Type B pancreatic cell (in vitro differentiated cells): ENCODE results near the gene PLAGL1. TPM values are rescaled to one million over a fixed set of nuclear protein-coding genes. Genes with fewer than 3 reads are reported as not detected.

Experiments used
- DNase-seq: peaks from one replicate; pipeline ENCODE4 v3.0.0; 2021; ENCODE audit warnings: mixed read lengths; ENCODE audit not compliant: unreplicated experiment; ENCODE audit errors: extremely low spot score
- H3K27ac Mint-ChIP-seq: 2 replicates; pipeline ENCODE4 v1.8.0; 2021; ENCODE audit warnings: mild to moderate bottlenecking, mixed read lengths
- H3K27me3 Mint-ChIP-seq: 2 replicates; pipeline ENCODE4 v1.8.0; 2021; ENCODE audit warnings: mixed read lengths
- H3K36me3 Mint-ChIP-seq: 2 replicates; pipeline ENCODE4 v1.8.0; 2021; ENCODE audit warnings: mixed read lengths
- H3K4me1 Mint-ChIP-seq: one replicate; pipeline ENCODE4 v1.8.0; 2021; ENCODE audit warnings: mixed read lengths; ENCODE audit not compliant: unreplicated experiment
- H3K4me3 Mint-ChIP-seq: 2 replicates; pipeline ENCODE4 v1.8.0; 2021; ENCODE audit warnings: mild to moderate bottlenecking, mixed read lengths
- H3K9me3 Mint-ChIP-seq: 2 replicates; pipeline ENCODE4 v1.8.0; 2021; ENCODE audit warnings: mixed read lengths
- CTCF ChIP-seq: fragments of 200-600 bp; sonication (generic); conservative IDR thresholded peaks from 2 replicates; pipeline ENCODE4 v1.5.0; 2021; ENCODE audit warnings: antibody characterized with exemption, mild to moderate bottlenecking
- total RNA-seq: library from RNA; stranded (reverse); gene quantifications from 2 replicates; pipeline ENCODE4 v1.2.1, GENCODE V29; 2021; ENCODE audit warnings: low replicate concordance

Gene PLAGL1
- total RNA-seq, 1 donor from 2014 or later = 95.2 TPM

- H3K4me3 Mint-ChIP-seq = peak overlapping the region; percentile 6
- H3K36me3 Mint-ChIP-seq = peaks cover 7% of the 10 kb centered on the region
- peak overlapping the region; percentile 14 for H3K27ac Mint-ChIP-seq
Measured at GRCh38 chr6:143939364-143939763, 68.7 kb downstream of the PLAGL1 start.

DNA sequence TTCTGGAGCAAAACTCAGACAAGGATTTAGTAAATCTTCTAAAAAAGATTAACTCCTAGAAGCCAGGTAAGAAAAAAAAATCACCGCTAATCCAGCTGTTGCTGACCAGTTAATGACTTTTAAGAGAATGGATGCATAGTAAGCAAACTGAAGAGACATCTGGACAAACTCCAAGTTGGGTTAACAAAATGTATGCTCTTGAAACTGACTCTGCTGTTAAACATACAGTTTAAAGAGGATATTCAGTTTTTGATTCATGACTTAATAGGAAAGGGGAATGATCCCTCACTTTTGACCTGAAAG lies 70.4 kb downstream of the PLAGL1 start:
- H3K27ac Mint-ChIP-seq = no peak overlapping the region
- no peaks in the 10 kb centered on the region for H3K9me3 Mint-ChIP-seq
- peaks cover 7% of the 10 kb centered on the region for H3K36me3 Mint-ChIP-seq
- peaks cover 16% of the 10 kb centered on the region for H3K4me1 Mint-ChIP-seq
- DNase-seq = no peak
- no peak for TF ChIP-seq CTCF
- H3K4me3 Mint-ChIP-seq = no peak overlapping the region
- H3K27me3 Mint-ChIP-seq = no peaks in the 10 kb centered on the region

More at GRCh38 chr6:143939364-143939763, 68.7 kb downstream of the PLAGL1 start:
- Mint-ChIP-seq H3K27me3 (no peaks in the 10 kb centered on the region), H3K9me3 (no peaks in the 10 kb centered on the region), H3K4me1 (peaks cover 16% of the 10 kb centered on the region)
- no peak for DNase-seq
- TF ChIP-seq CTCF = no peak

DNA sequence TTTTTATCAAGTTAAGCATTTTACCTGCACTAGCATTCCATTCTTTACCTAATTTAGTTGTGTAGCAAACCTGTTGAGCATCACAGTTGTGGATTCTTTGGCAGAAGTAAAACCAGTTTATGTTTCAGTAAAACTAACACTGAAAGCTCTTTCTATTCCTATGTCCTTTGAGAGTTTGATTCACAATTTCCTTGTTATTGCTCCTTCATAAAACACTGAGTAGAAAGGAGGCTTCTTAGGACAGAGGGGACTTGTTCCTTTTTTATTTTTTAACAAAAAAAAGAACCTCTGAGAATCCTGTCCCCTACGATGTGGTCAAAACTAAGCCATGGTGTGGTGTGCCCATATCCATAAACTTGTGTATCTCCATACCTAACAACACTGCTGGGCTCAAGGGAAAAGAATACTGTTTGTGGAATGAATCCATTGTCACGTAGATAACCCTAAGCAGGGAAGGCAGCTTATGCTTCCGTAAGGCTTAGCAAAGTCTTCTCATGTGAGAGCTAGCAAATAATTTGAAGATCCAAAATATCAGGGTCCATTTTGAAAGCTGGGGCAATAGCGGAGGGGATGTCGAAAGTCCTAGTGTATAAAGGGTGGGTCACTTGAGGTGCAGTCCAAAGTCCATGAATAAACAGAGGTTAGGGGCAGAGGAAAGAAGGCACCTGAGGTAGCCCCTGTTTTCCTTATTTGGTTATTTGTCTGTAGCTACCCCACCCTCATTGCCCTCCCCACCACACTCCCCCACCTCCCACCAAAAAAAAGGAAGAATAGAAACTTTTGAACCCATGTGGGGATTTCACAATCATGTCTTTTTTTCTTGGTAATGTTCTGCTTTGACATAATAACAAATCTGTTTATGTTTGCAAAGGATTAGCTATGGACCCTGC lies 71.0 kb downstream of the PLAGL1 start:
- no peak for DNase-seq
- Mint-ChIP-seq H3K4me3 (no peak overlapping the region), H3K27me3 (no peaks in the 10 kb centered on the region), H3K36me3 (peaks cover 4% of the 10 kb centered on the region), H3K4me1 (peaks cover 16% of the 10 kb centered on the region), H3K27ac (no peak overlapping the region), H3K9me3 (no peaks in the 10 kb centered on the region)
- TF ChIP-seq CTCF = no peak

DNA sequence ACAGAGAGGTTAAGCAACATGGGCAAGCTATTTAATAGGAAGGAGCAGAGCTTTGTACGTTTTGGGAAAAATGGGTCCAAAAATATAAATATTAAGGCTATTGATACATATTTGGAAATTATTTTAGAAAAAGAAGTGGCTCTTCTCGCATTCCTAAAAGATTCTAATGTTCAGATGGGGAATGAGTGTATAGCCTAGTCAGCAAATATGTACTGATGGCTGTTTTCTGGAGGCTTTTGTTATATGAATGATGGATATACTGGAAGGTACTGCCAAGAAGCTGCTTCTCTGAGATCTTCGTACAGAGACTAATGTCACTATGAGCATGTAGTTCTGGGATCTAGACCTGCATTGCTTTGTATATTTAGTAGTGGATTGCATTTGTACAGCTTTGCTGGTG lies 71.7 kb downstream of the PLAGL1 start:
- Mint-ChIP-seq H3K27me3 (no peaks in the 10 kb centered on the region), H3K27ac (no peak overlapping the region), H3K4me1 (peaks cover 16% of the 10 kb centered on the region), H3K9me3 (no peaks in the 10 kb centered on the region), H3K4me3 (no peak overlapping the region), H3K36me3 (peaks cover 4% of the 10 kb centered on the region)
- DNase-seq = no peak
- no peak for TF ChIP-seq CTCF

DNA sequence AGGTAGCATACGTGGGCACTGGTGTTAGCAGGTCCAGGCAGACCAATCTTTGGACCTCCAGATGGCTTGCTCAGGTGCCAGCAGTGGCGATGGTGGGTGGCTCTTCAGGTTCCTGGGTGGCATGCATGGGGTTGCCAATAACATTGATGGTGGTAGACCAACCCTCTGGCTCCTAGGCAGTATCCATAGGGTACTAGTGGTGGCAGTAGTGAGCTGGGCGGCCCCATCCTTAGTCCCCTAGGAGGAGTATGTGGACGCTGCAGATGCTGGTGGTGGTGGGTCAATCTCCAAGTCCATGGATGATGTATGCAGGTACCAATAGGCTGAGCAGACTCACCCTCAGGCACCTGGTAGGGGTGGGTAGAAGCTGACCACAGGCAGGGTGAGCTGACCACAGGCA lies 73.2 kb downstream of the PLAGL1 start:
- Mint-ChIP-seq H3K4me1 (peaks cover 12% of the 10 kb centered on the region), H3K27me3 (no peaks in the 10 kb centered on the region), H3K4me3 (no peak overlapping the region), H3K27ac (no peak overlapping the region), H3K36me3 (peaks cover under 1% of the 10 kb centered on the region), H3K9me3 (no peaks in the 10 kb centered on the region)
- no peak for DNase-seq
- TF ChIP-seq CTCF = no peak
